HG03196 (cell line): ENCODE data around the gene MACROH2A1.

Experiments
- ATAC-seq: cut with Tn5 transposase; IDR thresholded peaks from one replicate; pipeline ENCODE4 v1.9.1; 2021; ENCODE audit not compliant: unreplicated experiment

The MACROH2A1 gene

GRCh38 chr5:135289651-135290050 lies 109.4 kb downstream of the MACROH2A1 start:
- no peak for ATAC-seq

DNA sequence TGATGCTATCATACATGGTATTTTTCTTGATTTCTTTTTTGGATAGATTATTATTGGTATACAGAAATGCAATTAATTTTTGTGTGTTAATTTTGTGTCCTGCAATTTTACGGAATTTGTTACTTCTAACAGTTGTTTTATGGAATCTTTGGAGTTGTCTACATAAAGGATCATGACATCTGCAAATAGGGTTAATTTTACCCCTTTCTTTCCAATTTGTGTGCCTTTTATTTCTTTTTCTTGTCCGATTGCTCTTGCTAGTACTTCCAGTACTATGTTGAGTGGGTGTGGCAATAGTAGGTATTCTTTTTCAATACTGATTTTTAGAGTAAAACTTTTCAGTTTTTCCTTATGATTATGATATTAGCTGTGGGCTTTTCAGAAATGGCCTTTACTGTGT lies 111.5 kb downstream of the MACROH2A1 start:
- no peak for ATAC-seq
